Uterus (tissue), 2 donors: ENCODE results near the gene CLIP2.

Experiments used
- CTCF ChIP-seq, 4 experiments: fragments of 200-600 bp in 2 of 4; fragments of 450-650 bp in 2 of 4; sonication (generic) in 2 of 4; IDR thresholded peaks; one replicate each; pipeline ENCODE4 v1.5.1; 2016 to 2019; ENCODE audit warnings: antibody characterized with exemption in 4 of 4, mild to moderate bottlenecking in 2 of 4, moderate library complexity in 1 of 4
- POLR2A ChIP-seq, 2 donors: fragments of 450-650 bp; IDR thresholded peaks; one replicate each; pipeline ENCODE4 v1.6.1; 2016; ENCODE audit warnings: antibody characterized with exemption in 2 of 2, mild to moderate bottlenecking in 1 of 2, moderate library complexity in 1 of 2

GRCh38 chr7:74345970-74346369 lies 56.8 kb downstream of the CLIP2 start:
- TF ChIP-seq POLR2A (IDR thresholded peaks at IDR 0.05) = no peak
- no peak for TF ChIP-seq CTCF (IDR thresholded peaks at IDR 0.05)
